ENCODE data around the gene ZNF148. TPM values are rescaled to one million over a fixed set of nuclear protein-coding genes. Genes with fewer than 3 reads are reported as not detected.

The ZNF148 gene
- polyA plus RNA-seq, 3 donors, result 6.5 to 48.4 (median 34.1) TPM

- no peak overlapping the region for H3K27ac ChIP-seq (ENCODE audit: low read depth in 1 of 2, low read length in 2 of 2)
- H3K9me3 ChIP-seq (replicated peaks in 1 of 2; ENCODE audit: control insufficient read depth in 1 of 2, insufficient read depth in 1 of 2, low read length in 2 of 2), result peaks cover 0 to 4% of the 10 kb centered on the region in 2 donors
- Mint-ChIP-seq H3K9me3 (peaks cover 0 to 5% (median 3%) of the 10 kb centered on the region in 7 donors), H3K4me1 (no peaks in the 10 kb centered on the region), H3K4me3 (no peak overlapping the region), H3K36me3 (peaks cover 36 to 52% of the 10 kb centered on the region in 2 donors), H3K27me3 (ENCODE audit: low read depth in 3 of 3) (no peaks in the 10 kb centered on the region), H3K27ac (peak overlapping the region in 2 of 7 donors; percentile 11 to 21)
- peaks cover 39 to 64% of the 10 kb centered on the region in 2 donors for H3K36me3 ChIP-seq (replicated peaks in 1 of 2; ENCODE audit: control insufficient read depth in 1 of 2, insufficient read depth in 2 of 2, low read length in 2 of 2)
- no peak for DNase-seq
- H4K20me1 ChIP-seq (ENCODE audit: insufficient read depth, low read length), result peaks cover 43% of the 10 kb centered on the region
- H3K4me1 ChIP-seq (ENCODE audit: control insufficient read depth in 1 of 2, insufficient read depth in 2 of 2, low read length in 2 of 2), result no peaks in the 10 kb centered on the region
- H2AFZ ChIP-seq (ENCODE audit: insufficient read depth, low read depth, low read length, poor library complexity, severe bottlenecking), result no peak overlapping the region
- intact Hi-C loops (cut with micrococcal nuclease), result no loop called here
- H3K79me2 ChIP-seq (ENCODE audit: insufficient read depth, low read length), result peaks cover 29% of the 10 kb centered on the region
- no peak overlapping the region for H3K4me2 ChIP-seq (replicated peaks; ENCODE audit: extremely low read depth, low read length, poor library complexity, severe bottlenecking)
- no peak for TF ChIP-seq CTCF (IDR thresholded peaks at IDR 0.05)
- no peak overlapping the region for H3K4me3 ChIP-seq (replicated peaks in 1 of 3; ENCODE audit: low read depth in 2 of 3, low read length in 3 of 3)
- no peak overlapping the region for H3K9ac ChIP-seq (ENCODE audit: insufficient read depth, low read length, poor library complexity, severe bottlenecking)
- H3K27me3 ChIP-seq (ENCODE audit: control insufficient read depth in 2 of 2, insufficient read depth in 2 of 2, low read length in 2 of 2), result no peaks in the 10 kb centered on the region
Measured at GRCh38 chr3:125325746-125326145, 49.4 kb downstream of the ZNF148 start.

- H3K4me3 Mint-ChIP-seq, result no peak overlapping the region
- intact Hi-C loops (cut with micrococcal nuclease), result no loop called here
- H3K4me2 ChIP-seq (replicated peaks; ENCODE audit: extremely low read depth, low read length, poor library complexity, severe bottlenecking), result no peak overlapping the region
- peaks cover 15% of the 10 kb centered on the region for H3K79me2 ChIP-seq (ENCODE audit: insufficient read depth, low read length)
- no peak for TF ChIP-seq CTCF (IDR thresholded peaks at IDR 0.05)
- no CpG with 5 or more reads among the region's 1 CpG for WGBS (ENCODE audit: insufficient coverage)
- H3K9me3 ChIP-seq (replicated peaks in 1 of 2; ENCODE audit: control insufficient read depth in 1 of 2, insufficient read depth in 1 of 2, low read length in 2 of 2), result peaks cover 0 to 4% of the 10 kb centered on the region in 2 donors
- H2AFZ ChIP-seq (ENCODE audit: insufficient read depth, low read depth, low read length, poor library complexity, severe bottlenecking), result no peak overlapping the region
- H3K27me3 ChIP-seq (ENCODE audit: control insufficient read depth in 2 of 2, insufficient read depth in 2 of 2, low read length in 2 of 2), result no peaks in the 10 kb centered on the region
- no peak overlapping the region for H3K4me3 ChIP-seq (replicated peaks in 1 of 3; ENCODE audit: low read depth in 2 of 3, low read length in 3 of 3)
- H3K4me1 Mint-ChIP-seq, result no peaks in the 10 kb centered on the region
- no peak overlapping the region for H3K27ac ChIP-seq (ENCODE audit: low read depth in 1 of 2, low read length in 2 of 2)
- H3K36me3 ChIP-seq (replicated peaks in 1 of 2; ENCODE audit: control insufficient read depth in 1 of 2, insufficient read depth in 2 of 2, low read length in 2 of 2), result peaks cover 31 to 65% of the 10 kb centered on the region in 2 donors
- no peak overlapping the region for H3K9ac ChIP-seq (ENCODE audit: insufficient read depth, low read length, poor library complexity, severe bottlenecking)
- no peaks in the 10 kb centered on the region for H3K4me1 ChIP-seq (ENCODE audit: control insufficient read depth in 1 of 2, insufficient read depth in 2 of 2, low read length in 2 of 2)
- no peaks in the 10 kb centered on the region for H3K27me3 Mint-ChIP-seq (ENCODE audit: low read depth in 3 of 3)
- no peak for DNase-seq
- H3K36me3 Mint-ChIP-seq, result peaks cover 40 to 48% of the 10 kb centered on the region in 2 donors
- H3K27ac Mint-ChIP-seq, result no peak overlapping the region
- peaks cover 49% of the 10 kb centered on the region for H4K20me1 ChIP-seq (ENCODE audit: insufficient read depth, low read length)
- peaks cover 0 to 5% (median 3%) of the 10 kb centered on the region in 7 donors for H3K9me3 Mint-ChIP-seq
Measured at GRCh38 chr3:125324341-125324740, 50.8 kb downstream of the ZNF148 start.
